ENCODE data around the gene KLHL41.
"Not testable (repeated sequence)": the region's sequence is repeated elsewhere in the genome, so short reads cannot be mapped to it uniquely, and the experiment has no call there.

KLHL41 gene

GRCh38 chr2:169571571-169571970, 62.1 kb downstream of the KLHL41 start:
- DNase-seq (ENCODE audit: low read depth): no peak
- TF ChIP-seq, protein P1, sequence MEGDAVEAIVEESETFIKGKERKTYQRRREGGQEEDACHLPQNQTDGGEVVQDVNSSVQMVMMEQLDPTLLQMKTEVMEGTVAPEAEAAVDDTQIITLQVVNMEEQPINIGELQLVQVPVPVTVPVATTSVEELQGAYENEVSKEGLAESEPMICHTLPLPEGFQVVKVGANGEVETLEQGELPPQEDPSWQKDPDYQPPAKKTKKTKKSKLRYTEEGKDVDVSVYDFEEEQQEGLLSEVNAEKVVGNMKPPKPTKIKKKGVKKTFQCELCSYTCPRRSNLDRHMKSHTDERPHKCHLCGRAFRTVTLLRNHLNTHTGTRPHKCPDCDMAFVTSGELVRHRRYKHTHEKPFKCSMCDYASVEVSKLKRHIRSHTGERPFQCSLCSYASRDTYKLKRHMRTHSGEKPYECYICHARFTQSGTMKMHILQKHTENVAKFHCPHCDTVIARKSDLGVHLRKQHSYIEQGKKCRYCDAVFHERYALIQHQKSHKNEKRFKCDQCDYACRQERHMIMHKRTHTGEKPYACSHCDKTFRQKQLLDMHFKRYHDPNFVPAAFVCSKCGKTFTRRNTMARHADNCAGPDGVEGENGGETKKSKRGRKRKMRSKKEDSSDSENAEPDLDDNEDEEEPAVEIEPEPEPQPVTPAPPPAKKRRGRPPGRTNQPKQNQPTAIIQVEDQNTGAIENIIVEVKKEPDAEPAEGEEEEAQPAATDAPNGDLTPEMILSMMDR (IDR thresholded peaks at IDR 0.05; ENCODE audit: low read length, missing control alignments): no peak
- H3K4me3 ChIP-seq (replicated peaks; ENCODE audit: low read depth, low read length): no peak overlapping the region

DNA sequence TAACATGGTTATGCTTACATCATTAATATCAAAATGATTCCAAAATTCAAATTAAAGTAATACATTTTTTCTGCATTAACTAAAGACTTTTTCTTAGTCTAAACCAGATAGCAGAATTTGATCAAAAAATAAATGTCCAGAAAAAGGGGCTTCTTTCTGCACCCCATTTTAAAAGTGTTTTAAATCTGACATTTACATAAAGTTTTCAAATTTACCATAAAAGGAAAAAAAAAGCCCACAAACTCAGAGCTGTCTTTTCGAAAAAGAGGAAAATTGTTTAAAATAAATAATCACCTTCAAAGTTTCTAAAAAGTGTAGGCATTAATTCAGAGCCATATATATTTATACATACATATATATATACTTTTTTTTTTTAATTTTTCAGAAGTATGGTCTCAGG, 62.7 kb downstream of the KLHL41 start:
- TF ChIP-seq, protein P1 (IDR thresholded peaks at IDR 0.05; ENCODE audit: low read length, missing control alignments): no peak
- no peak for DNase-seq (ENCODE audit: low read depth)
- H3K4me3 ChIP-seq (replicated peaks; ENCODE audit: low read depth, low read length): no peak overlapping the region

DNA sequence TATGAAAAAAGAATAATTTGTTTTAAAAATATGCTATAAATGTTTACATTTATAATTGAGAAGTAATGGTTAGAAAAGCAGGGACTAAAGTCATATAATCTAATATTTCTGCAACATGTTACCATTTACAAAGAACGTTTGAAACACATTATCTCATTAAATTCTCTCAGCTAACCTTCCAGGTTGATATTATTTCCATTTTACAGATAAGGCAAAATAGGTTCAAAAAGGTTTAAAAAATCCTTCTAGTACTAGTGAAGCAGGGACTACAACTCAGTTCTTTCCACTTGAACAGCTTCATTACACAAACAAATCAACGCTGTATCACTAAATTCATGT, 63.3 kb downstream of the KLHL41 start:
- TF ChIP-seq, protein P1 (IDR thresholded peaks at IDR 0.05; ENCODE audit: low read length, missing control alignments): no peak
- DNase-seq (ENCODE audit: low read depth): no peak

GRCh38 chr2:169573160-169573973, 63.9 kb downstream of the KLHL41 start, which contains the start of gene FASTKD1:
FASTKD1 (minus strand) TSS chr2:169573865; CDS start chr2:169572029, 1,836 bp downstream.
- peak; percentile 89 for DNase-seq (ENCODE audit: low read depth)
- TF ChIP-seq, protein P1 (IDR thresholded peaks at IDR 0.05; ENCODE audit: low read length, missing control alignments): no peak
- H3K4me3 ChIP-seq (replicated peaks; ENCODE audit: low read depth, low read length): peak within 1 kb of the TSS; percentile 67

More for the DNA sequence above, 63.3 kb downstream of the KLHL41 start:
- H3K4me3 ChIP-seq (replicated peaks; ENCODE audit: low read depth, low read length): peak overlapping the region; percentile 67

DNA sequence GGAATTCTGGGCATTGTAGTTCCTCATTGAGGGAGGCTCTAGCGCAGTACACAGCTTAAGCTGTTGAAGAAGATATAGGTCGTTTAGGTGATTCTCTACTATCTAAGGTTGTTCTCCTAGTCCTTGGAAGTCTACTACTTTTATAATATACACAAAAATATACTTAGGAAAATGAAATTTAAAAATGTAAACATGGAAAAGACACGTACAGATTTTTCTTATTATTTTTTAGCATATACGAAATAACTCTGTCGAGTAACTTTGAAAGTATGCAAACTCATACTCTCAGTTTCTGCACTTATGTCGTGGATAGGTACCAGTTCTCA, 64.4 kb downstream of the KLHL41 start:
- no peak for DNase-seq (ENCODE audit: low read depth)
- TF ChIP-seq, protein P1 (IDR thresholded peaks at IDR 0.05; ENCODE audit: low read length, missing control alignments): no peak
- peak overlapping the region; percentile 67 for H3K4me3 ChIP-seq (replicated peaks; ENCODE audit: low read depth, low read length)

- H3K4me3 ChIP-seq (replicated peaks; ENCODE audit: low read depth, low read length); DNase-seq (ENCODE audit: low read depth): not testable (repeated sequence)
Measured at GRCh38 chr2:169574539-169574938, 65.0 kb downstream of the KLHL41 start.

- DNase-seq (ENCODE audit: low read depth): not testable (repeated sequence)
Measured at GRCh38 chr2:169575264-169575663, 65.8 kb downstream of the KLHL41 start.

More at GRCh38 chr2:169575264-169575663, 65.8 kb downstream of the KLHL41 start:
- H3K4me3 ChIP-seq (replicated peaks; ENCODE audit: low read depth, low read length): not testable (repeated sequence)

Data from fibroblast of pulmonary artery (primary cell).